Activated CD8-positive, alpha-beta memory T cell treated with anti-CD3 and anti-CD28 coated beads for 24 hours (primary cell): ENCODE measurements around the gene C16orf86.

Source experiments
- DNase-seq: peaks from one replicate; pipeline ENCODE4 v3.0.0-alpha.2; 2020

The C16orf86 gene

DNA sequence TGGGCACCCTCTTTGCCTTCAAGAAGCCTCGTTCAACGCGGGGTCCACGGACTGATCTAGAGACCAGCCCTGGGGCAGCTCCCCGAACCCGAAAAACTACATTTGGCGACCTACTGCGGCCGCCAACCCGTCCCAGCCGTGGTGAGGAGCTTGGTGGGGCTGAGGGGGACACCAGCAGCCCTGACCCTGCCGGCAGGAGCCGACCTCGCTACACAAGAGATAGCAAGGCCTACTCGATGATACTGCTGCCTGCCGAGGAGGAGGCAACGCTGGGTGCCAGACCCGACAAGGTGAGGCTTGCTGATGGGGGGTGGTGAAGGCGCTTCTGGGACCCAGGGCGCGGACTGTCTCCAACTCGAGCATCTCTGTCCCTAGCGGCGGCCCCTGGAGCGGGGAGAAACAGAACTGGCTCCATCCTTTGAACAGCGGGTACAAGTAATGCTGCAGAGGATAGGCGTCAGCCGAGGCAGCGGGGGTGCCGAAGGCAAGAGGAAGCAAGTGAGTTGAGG lies 12.2 kb upstream of the C16orf86 start:
- no peak for DNase-seq

DNA sequence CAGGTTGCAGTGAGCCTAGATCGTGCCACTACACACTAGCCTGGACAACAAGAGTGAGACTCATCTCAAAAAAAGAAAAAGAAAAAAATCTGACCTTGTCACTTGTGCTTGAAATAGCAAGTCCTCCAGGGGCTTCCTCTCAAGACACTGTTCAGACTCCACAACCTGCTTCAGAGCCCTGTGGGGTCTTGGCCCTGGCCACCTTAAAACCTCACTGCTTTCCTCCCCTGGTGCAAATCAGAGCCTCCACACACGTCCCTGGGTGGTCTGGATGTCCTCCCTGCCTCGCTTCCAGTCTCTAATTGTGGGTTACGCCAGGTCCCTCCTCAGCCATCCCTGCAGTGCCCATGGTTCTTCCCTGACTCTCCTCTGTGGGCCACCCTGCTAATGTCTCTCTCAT lies 11.3 kb upstream of the C16orf86 start:
- DNase-seq = no peak

- DNase-seq = no peak
Observed at GRCh38 chr16:67656344-67657016, 10.1 kb upstream of the C16orf86 start.

DNA sequence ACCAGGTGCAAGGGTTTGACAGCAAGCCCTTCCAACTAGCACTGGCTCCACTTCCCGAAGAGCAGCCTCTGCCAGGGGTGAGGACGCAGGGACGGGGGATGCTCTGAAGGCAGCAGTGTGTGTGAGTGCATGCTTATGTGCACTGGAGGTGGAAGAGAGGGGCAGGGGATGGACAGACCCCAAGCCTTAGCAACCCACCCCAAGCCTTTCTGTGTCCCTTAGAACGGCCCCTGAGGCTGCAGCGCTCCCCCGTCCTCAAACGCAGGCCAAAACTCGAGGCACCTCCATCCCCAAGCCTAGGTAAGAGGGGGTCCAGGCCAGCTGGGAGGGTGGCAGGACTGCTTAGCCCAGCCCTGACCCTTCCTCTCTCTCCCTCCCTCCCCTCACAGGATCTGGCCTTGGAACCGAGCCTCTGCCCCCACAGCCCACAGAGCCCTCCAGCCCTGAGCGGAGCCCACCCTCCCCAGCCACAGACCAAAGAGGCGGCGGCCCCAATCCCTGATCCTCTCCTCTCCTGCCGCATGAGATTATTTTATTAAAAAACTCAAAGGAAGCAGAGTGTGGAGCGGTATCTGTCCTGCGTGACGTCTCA lies 9.5 kb upstream of the C16orf86 start:
- DNase-seq = no peak

GRCh38 chr16:67657751-67658518 lies 8.7 kb upstream of the C16orf86 start:
- DNase-seq = no peak

GRCh38 chr16:67658849-67659674 lies 7.6 kb upstream of the C16orf86 start:
- DNase-seq = no peak

DNA sequence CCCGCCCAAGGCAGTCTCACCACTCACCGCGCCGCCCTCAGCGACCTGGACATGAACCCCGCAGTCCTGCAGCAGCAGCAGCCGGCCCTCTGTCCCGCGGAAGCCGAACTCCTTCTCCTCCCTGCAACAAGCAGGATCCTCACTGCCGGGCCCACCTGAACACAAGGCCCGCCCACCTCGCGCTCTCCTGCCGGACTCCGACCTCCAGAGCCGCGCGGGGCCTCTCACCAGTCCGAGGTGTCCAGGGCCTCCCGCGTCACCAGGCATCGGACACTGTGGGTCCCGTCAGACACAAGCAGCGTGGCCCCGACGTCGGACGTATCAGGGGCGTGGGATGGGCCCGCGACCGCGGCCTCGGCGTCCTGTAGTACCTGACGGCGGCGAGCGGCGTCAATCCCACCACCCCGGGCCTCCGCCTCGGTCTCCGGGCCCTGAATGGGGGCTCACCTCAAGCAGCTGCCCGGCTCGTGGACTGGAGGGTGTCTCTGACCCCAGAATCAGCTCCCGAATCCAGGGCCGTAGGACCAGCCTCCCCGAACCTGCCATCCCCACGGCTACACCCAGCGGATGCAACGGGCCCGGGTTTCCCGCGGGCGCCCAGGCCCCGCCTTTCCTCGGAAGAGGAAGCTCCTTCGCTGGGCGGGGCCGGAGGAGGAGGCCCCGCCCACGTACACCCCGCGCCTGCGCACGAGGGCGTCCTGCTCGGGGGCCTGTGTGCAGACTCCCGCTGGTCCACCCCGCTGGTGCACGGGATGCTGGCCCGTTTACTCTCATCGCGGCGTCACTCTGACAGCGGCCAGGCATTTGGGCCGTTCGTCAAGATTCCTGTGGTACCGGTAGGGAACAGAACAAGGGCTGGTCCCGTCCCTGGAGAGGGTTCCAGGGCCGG lies 6.7 kb upstream of the C16orf86 start, which contains the start of gene ACD:
Gene ACD (minus strand): TSS at position 586 of the 889 bp plus-strand sequence. CDS start 40 bp downstream, at position 546.
- DNase-seq = peak; percentile 98

DNA sequence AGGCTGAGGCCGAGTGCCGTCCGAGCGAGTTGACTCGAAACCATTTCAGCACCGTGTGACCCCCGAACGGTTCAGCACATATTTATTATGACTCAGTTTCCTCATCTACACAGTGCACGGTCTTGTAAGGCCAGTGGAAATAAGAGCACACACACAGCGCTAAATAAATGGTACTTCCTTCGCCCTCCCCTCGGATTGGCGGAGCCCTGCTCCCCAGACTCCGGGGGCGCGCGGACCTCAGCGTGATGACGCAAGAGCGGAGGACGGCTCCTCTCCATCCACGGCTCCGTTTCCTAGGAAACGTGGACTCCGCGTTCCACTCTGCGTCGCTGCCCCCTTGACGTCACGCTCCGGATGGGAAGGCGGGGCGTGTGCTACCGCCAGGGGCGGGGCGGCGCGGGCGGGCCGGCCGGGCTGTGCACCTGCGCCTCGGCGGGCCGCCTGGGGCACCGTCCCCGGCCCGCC lies 6.0 kb upstream of the C16orf86 start, which contains the start of gene PARD6A:
Gene PARD6A (plus strand): TSS at position 397 of the 465 bp plus-strand sequence. CDS start 79 bp downstream, outside the sequence.
- peak; percentile 95 for DNase-seq

DNA sequence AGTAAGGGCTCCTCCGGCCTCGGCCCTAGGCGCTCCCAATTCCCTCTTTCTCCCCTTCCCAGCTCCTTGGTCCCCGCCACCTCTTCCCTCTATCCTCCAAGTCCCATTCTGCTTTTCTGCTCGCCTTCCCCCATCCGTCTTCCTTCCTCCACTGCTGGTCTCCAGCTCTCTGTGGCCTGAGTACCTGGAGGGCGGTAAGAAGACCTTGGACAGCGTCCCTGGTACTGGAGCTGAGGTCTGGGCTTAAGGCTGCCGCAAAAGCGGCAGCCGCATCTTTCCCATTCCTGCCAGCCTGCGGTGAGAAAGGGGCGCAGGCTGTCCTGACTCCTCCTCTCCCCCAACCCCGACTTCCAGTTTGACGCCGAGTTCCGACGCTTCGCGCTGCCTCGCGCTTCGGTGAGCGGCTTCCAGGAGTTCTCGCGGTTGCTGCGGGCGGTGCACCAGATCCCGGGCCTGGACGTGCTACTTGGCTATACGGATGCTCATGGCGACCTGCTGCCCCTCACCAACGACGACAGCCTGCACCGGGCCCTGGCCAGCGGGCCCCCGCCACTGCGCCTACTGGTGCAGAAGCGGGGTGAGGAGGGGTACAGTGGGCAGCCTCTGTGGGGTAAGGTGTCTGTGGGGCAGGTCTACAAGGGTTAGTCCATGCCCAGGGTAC lies 5.4 kb upstream of the C16orf86 start:
- peak; percentile 77 for DNase-seq

DNA sequence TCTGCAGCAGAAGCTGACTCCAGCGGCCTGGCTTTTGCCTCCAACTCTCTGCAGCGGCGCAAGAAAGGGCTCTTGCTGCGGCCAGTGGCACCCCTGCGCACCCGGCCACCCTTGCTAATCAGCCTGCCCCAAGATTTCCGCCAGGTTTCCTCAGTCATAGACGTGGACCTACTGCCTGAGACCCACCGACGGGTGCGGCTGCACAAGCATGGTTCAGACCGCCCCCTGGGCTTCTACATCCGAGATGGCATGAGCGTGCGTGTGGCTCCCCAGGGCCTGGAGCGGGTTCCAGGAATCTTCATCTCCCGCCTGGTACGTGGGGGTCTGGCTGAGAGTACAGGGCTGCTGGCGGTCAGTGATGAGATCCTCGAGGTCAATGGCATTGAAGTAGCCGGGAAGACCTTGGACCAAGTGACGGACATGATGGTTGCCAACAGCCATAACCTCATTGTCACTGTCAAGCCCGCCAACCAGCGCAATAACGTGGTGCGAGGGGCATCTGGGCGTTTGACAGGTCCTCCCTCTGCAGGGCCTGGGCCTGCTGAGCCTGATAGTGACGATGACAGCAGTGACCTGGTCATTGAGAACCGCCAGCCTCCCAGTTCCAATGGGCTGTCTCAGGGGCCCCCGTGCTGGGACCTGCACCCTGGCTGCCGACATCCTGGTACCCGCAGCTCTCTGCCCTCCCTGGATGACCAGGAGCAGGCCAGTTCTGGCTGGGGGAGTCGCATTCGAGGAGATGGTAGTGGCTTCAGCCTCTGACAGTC lies 4.5 kb upstream of the C16orf86 start:
- no peak for DNase-seq

GRCh38 chr16:67662653-67663010 lies 4.0 kb upstream of the C16orf86 start:
- no peak for DNase-seq

GRCh38 chr16:67663151-67663876 lies 3.3 kb upstream of the C16orf86 start:
- DNase-seq = no peak

GRCh38 chr16:67663877-67664222 lies 2.8 kb upstream of the C16orf86 start:
- no peak for DNase-seq

- DNase-seq = no peak
Observed at GRCh38 chr16:67664258-67664657, 2.4 kb upstream of the C16orf86 start.

DNA sequence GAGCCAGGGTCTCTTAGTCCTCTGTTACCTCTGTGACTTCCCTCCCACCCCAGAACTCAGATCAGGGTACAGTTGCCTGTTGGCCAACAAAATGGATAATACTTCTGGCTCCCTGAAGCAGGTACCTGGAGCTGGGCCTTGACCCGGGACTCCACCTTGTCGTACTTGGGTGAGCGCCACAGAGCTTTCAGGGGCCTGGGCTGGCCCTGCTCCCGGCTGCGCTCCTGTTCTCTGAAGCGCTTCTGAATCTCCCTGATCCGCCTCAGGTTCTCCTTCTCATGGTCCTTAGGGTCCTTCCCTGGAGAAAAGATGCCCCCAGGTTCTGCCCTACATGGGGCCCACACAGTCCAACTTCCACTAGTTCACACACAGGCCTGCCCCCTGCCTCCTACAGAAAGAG lies 1.7 kb upstream of the C16orf86 start:
- DNase-seq = no peak

- DNase-seq = no peak
Observed at GRCh38 chr16:67665598-67665997, 1.0 kb upstream of the C16orf86 start.

DNA sequence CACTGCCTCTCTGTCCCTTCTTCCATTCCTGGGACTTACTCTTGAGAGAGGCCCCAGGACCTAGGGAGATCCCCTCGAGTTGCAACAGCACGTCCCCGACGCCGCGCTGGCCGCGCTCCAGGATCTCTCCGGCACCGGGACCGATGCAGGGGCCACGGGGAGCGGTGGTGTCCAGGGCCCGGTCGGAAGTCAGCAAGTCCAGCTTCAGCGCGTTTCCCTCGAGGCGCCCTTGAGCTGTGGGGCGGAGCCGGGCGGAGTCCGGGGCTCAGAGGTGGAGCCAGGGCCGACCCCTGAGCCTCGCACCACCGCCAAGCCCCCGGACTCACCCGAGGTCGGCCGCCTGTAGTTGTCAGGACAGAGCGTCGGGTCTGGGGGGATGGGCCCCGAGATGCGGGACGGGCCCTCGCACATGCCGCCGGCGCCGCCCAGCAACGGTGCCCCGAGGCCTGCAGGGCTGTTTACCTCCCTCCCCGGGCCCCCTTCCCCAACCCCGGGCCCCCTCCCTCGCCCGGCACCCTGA lies 522 bp upstream of the C16orf86 start:
- DNase-seq = no peak

DNA sequence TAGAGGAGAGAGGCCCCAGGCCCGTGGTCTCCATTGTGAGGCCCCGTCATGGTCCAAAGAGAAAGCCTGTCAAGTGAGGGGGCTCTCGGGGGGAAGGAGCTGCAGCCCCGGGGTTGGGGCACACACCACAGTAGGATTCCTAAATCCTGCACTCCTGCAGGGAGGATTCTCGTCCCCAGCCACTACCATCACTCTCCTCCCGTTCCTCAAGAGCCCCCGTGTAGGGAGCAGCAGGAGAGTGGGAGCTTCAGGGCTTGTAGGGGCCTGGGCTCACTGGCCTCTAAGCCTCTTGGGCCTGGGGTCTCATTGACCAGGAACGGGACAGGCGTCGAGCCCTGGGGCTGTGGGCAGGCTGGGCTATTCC lies 821 bp downstream of the C16orf86 start:
- no peak for DNase-seq

DNA sequence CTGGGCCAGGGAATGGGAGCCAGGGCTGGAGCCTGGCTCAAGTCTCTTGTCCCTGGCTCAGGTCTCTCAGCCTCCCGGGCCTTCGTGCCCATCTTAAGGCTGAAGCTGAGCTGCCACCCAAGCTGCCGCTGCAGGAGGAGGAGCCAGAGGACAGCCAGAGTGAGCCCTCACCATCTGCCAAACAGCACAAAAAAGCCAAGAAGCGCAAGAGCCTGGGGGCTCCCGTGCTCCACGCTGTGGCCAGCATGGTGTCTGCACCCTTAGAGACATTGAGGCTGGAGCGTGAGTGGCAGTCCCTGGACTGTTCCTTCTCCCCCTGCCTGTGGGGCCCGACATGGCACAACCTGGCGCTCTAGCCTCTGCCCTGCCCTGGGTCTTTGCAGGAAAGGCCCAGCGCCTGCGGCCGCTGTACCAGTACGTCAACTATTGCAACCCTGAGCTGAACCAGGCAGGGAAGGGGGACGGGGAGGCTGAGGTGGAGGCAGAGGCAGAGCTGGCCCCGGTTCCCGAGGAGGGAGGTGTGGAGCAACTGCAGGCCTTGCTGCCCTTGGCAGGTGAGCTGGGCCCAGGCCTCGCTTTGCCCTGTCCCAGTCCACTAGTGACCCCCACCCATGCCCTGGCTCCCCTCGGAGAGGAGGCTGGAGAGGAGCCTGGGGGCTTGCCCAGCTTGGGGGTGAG lies 1.3 kb downstream of the C16orf86 start:
- DNase-seq = peak; percentile 87
